A549 (cell line): ENCODE data around the gene SYCP2. TPM values are rescaled to one million over a fixed set of nuclear protein-coding genes. Genes with fewer than 3 reads are reported as not detected.

Experiments used
- ATAC-seq, 2 experiments: fragments of 200-7000 bp in 1 of 2; fragments of >200 bp in 1 of 2; cut with Nextera tagmentation in 1 of 2; cut with Tn5 transposase in 1 of 2; 3 replicates each; pipeline versions ENCODE4 v1.8.0 to v1.9.1; 2018 to 2020; ENCODE audit warnings: mild to moderate bottlenecking in 1 of 2, moderate library complexity in 1 of 2
- CTCF ChIA-PET: fragments of 300-600 bp; sonication (Branson Sonifier 250); formaldehyde crosslinking; extraction: SDS; loops from one replicate; lab custom pipeline; 2021; ENCODE audit warnings: antibody characterized with exemption, inconsistent platforms; lab: Yijun Ruan, JAX
- POLR2A ChIA-PET: fragments of 350-600 bp; formaldehyde crosslinking; extraction: SDS; loops from one replicate; lab custom pipeline; 2021; ENCODE audit warnings: antibody characterized with exemption, inconsistent platforms; lab: Yijun Ruan, JAX
- DNase-seq, 2 experiments: peaks; one replicate each; pipeline versions ENCODE4 v3.0.0 to v3.0.0-alpha.2; 2011 to 2016; ENCODE audit warnings: low read depth in 1 of 2, low spot score in 1 of 2
- FAIRE-seq: peaks from 2 replicates; lab custom pipeline; 2011; peaks lifted over from hg19 to GRCh38; lab: Jason Lieb, UNC
- H3K27ac ChIP-seq, 2 experiments: fragments of >200 bp; sonication (Bioruptor Twin); formaldehyde crosslinking; 3 replicates each; pipeline ENCODE4 v1.5.1; 2016 to 2017
- H3K4me1 ChIP-seq: fragments of >200 bp; sonication (Bioruptor Twin); formaldehyde crosslinking; 3 replicates; pipeline ENCODE4 v1.6.1; 2016
- H3K4me2 ChIP-seq: fragments of >200 bp; sonication (Bioruptor Twin); formaldehyde crosslinking; 3 replicates; pipeline ENCODE4 v1.6.1; 2016
- H3K4me3 ChIP-seq: fragments of >200 bp; sonication (Bioruptor Twin); formaldehyde crosslinking; 3 replicates; pipeline ENCODE4 v1.5.1; 2016
- H3K9me3 ChIP-seq: fragments of >200 bp; sonication (Bioruptor Twin); formaldehyde crosslinking; 3 replicates; pipeline ENCODE4 v1.6.1; 2016
- ATOH8 ChIP-seq: fragments of 250-450 bp; sonication (Bioruptor Pico); IDR thresholded peaks from 2 replicates; pipeline ENCODE4 v1.5.0; 2020; ENCODE audit warnings: low read depth, mild to moderate bottlenecking, moderate library complexity
- BCL3 ChIP-seq: fragments of >200 bp; sonication (Bioruptor Twin); formaldehyde crosslinking; IDR thresholded peaks from 3 replicates; pipeline ENCODE4 v1.6.1; 2016
- CBX8 ChIP-seq: fragments of 200-600 bp; sonication (generic); IDR thresholded peaks from 2 replicates; pipeline ENCODE4 v1.6.1; 2016
- CHD2 ChIP-seq: fragments of 150-350 bp; IDR thresholded peaks from 2 replicates; pipeline ENCODE4 v1.6.1; 2014; ENCODE audit warnings: low read length; ENCODE audit not compliant: partially characterized antibody
- CHD4 ChIP-seq: fragments of 200-600 bp; sonication (generic); IDR thresholded peaks from 2 replicates; pipeline ENCODE4 v1.6.1; 2016; ENCODE audit warnings: antibody characterized with exemption, mild to moderate bottlenecking, borderline replicate concordance
- ELK1 ChIP-seq: fragments of 150-350 bp; IDR thresholded peaks from 2 replicates; pipeline ENCODE4 v1.6.1; 2014; ENCODE audit warnings: low read depth, mild to moderate bottlenecking, low read length
- FOXS1 ChIP-seq: fragments of 250-450 bp; sonication (Bioruptor Pico); IDR thresholded peaks from 2 replicates; pipeline ENCODE4 v1.5.0; 2020; ENCODE audit warnings: mild to moderate bottlenecking, moderate library complexity
- HDAC2 ChIP-seq: fragments of 200-600 bp; sonication (generic); IDR thresholded peaks from 2 replicates; pipeline ENCODE4 v1.6.1; 2016
- HEYL ChIP-seq: fragments of 250-450 bp; sonication (Bioruptor Pico); IDR thresholded peaks from 2 replicates; pipeline ENCODE4 v1.8.0; 2021; ENCODE audit warnings: mild to moderate bottlenecking, moderate library complexity
- HOXA7 ChIP-seq: fragments of 250-450 bp; sonication (Bioruptor Pico); IDR thresholded peaks from 2 replicates; pipeline ENCODE4 v1.5.0; 2020; ENCODE audit warnings: mild to moderate bottlenecking, moderate library complexity
- JUN ChIP-seq, 2 experiments: fragments of >200 bp; sonication (Bioruptor Twin); formaldehyde crosslinking; IDR thresholded peaks; 2 replicates in 1 of 2; 3 replicates in 1 of 2; pipeline ENCODE4 v1.6.1; 2016 to 2017
- MAZ ChIP-seq: fragments of 150-350 bp; IDR thresholded peaks from 2 replicates; pipeline ENCODE4 v1.6.1; 2014; ENCODE audit warnings: antibody characterized with exemption, low read depth, low read length, borderline replicate concordance
- MYC ChIP-seq: IDR thresholded peaks from 2 replicates; pipeline ENCODE4 v1.6.1; 2012; ENCODE audit warnings: mild to moderate bottlenecking, inconsistent platforms, low read length, improper control_type of control experiment, borderline replicate concordance
- NFE2L2 ChIP-seq: fragments of 150-350 bp; conservative IDR thresholded peaks from 2 replicates; pipeline ENCODE4 v1.6.1; 2014; ENCODE audit warnings: low read length
- PBX3 ChIP-seq: IDR thresholded peaks from 2 replicates; pipeline ENCODE4 v1.6.1; 2012
- PHF8 ChIP-seq: fragments of 200-600 bp; sonication (generic); IDR thresholded peaks from 2 replicates; pipeline ENCODE4 v1.6.1; 2016; ENCODE audit warnings: low read depth, mild to moderate bottlenecking, antibody characterized with exemption, moderate library complexity, borderline replicate concordance
- POLR2A ChIP-seq: IDR thresholded peaks from 2 replicates; pipeline ENCODE4 v1.6.1; 2012; ENCODE audit warnings: mild to moderate bottlenecking, low read length
- RAD21 ChIP-seq, 2 experiments: fragments of >200 bp in 1 of 2; sonication (Bioruptor Twin) in 1 of 2; formaldehyde crosslinking in 1 of 2; IDR thresholded peaks in 1 of 2; conservative IDR thresholded peaks in 1 of 2; 2 replicates in 1 of 2; 3 replicates in 1 of 2; pipeline ENCODE4 v1.6.1; 2012 to 2018; ENCODE audit warnings: inconsistent platforms in 1 of 2
- REST ChIP-seq: fragments of 200-600 bp; sonication (generic); IDR thresholded peaks from 2 replicates; pipeline ENCODE4 v1.6.1; 2016; ENCODE audit warnings: antibody characterized with exemption, mild to moderate bottlenecking, moderate library complexity
- RFX5 ChIP-seq: fragments of 450-650 bp; IDR thresholded peaks from 2 replicates; pipeline ENCODE4 v1.7.1; 2014; ENCODE audit warnings: antibody characterized with exemption, mild to moderate bottlenecking, moderate library complexity
- SMC3 ChIP-seq: fragments of >200 bp; sonication (Bioruptor Twin); formaldehyde crosslinking; IDR thresholded peaks from 3 replicates; pipeline ENCODE4 v1.6.1; 2018; ENCODE audit warnings: inconsistent platforms
- SREBF2 ChIP-seq: fragments of 450-650 bp; IDR thresholded peaks from 2 replicates; pipeline ENCODE4 v1.6.1; 2014; ENCODE audit warnings: mild to moderate bottlenecking, moderate library complexity
- ZC3H11A ChIP-seq: fragments of 450-650 bp; IDR thresholded peaks from 2 replicates; pipeline ENCODE4 v1.6.1; 2014; ENCODE audit warnings: antibody characterized with exemption, mild to moderate bottlenecking
- WGBS: methylation state at CpG from one replicate; pipeline ENCODE4 v1.1.6; 2017; ENCODE audit errors: missing lambda C conversion rate; 5-methylcytosine and 5-hydroxymethylcytosine counted together
- polyA plus RNA-seq, 4 experiments: library from polyadenylated mRNA; depleted of rRNA in 3 of 4; stranded (reverse); fragments of >200 nt; fragmentation: RNase III in 1 of 4; extraction: RNeasy Plus Mini Kit Qiagen cat#74134 plus additional on column Dnase treatment in 1 of 4; gene quantifications; 2 replicates in 3 of 4; 3 replicates in 1 of 4; pipeline ENCODE4 v1.2.3, GENCODE V29; 2011 to 2017
- TF ChIP-seq, protein P1 (sequence below): fragments of >200 bp; sonication (Bioruptor Twin); formaldehyde crosslinking; IDR thresholded peaks from 2 replicates; pipeline ENCODE4 v1.6.1; 2016

The SYCP2 gene
- polyA plus RNA-seq, 2 of the 4 experiments (the other 2 are of a cell fraction): 0.52 to 2.1 TPM

DNA sequence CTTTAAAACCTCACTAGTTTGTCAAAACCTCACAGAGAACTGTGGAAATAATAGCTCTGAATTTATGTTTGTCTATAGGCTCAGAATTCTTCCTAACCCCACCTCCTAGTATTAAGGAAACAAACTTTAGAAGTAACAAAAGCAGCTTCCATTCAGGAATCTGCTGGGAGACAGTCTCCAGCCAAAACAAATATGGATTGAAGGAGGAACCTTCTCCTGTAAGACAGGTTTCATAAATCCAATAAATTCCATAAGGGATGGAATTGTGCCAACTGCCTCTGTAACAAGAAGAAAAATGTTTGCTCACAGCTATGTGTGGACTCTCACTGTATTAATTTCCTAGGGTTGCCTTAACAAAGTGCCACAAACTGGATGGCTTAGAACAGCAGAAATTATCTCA is 7.5 kb downstream of the SYCP2 start:
- POLR2A ChIA-PET: no interaction called here
- ATAC-seq: no peak; a peak in 2 of 6 replicates
- H3K4me3 ChIP-seq: no peak overlapping the region

GRCh38 chr20:59925359-59925758 is 8.1 kb downstream of the SYCP2 start:
- no peak overlapping the region; the same call in 2 of the 3 replicates for H3K4me2 ChIP-seq
- TF ChIP-seq MYC (no peak), ELK1 (no peak), NFE2L2 (no peak), REST (no peak), CBX8 (no peak), RAD21 (conservative IDR thresholded peaks at IDR 0.05 in 1 of 2, IDR thresholded peaks at IDR 0.05 in 1 of 2) (no peak), POLR2A (no peak), PHF8 (no peak), FOXS1 (CRISPR knock-in tag) (no peak), RFX5 (no peak), HEYL (no peak), SREBF2 (no peak), MAZ (no peak), SMC3 (no peak)
- H3K9me3 ChIP-seq: no peaks in the 10 kb centered on the region
- H3K4me3 ChIP-seq: no peak overlapping the region
- H3K27ac ChIP-seq: no peak overlapping the region
- ATAC-seq (no peak), FAIRE-seq (no peak), DNase-seq (no peak)
- peaks cover 10% of the 10 kb centered on the region; the same call in 1 of the 3 replicates for H3K4me1 ChIP-seq
- ChIA-PET POLR2A (no interaction called here), CTCF (interaction anchor here (1.2 to 2.2 kb wide), 2 partner anchors 9 to 15 kb away, joined by 4 to 6 read pairs; partner anchors contain the start of genes FAM217B, PPP1R3D and SYCP2)
- WGBS: 44% methylated on average over 1 of the region's 1 CpG

More for the DNA sequence above, 7.5 kb downstream of the SYCP2 start:
- CTCF ChIA-PET: interaction anchor here (1.2 to 2.2 kb wide), 2 partner anchors 8 to 14 kb away, joined by 4 to 6 read pairs; partner anchors contain the start of genes FAM217B, PPP1R3D and SYCP2
- peaks cover 5% of the 10 kb centered on the region; the same call in 1 of the 3 replicates for H3K4me1 ChIP-seq
- DNase-seq: peak in 1 of 2 experiments; percentile 45
- H3K27ac ChIP-seq: no peak overlapping the region
- peak overlapping the region; percentile 20; the same call in 1 of the 3 replicates for H3K4me2 ChIP-seq
- no peaks in the 10 kb centered on the region for H3K9me3 ChIP-seq
- no peak for FAIRE-seq
- TF ChIP-seq HOXA7 (CRISPR knock-in tag) (no peak), JUN (IDR thresholded peaks at IDR 0.05) (no peak), FOXS1 (CRISPR knock-in tag) (no peak), ELK1 (no peak), ATOH8 (CRISPR knock-in tag) (no peak), HDAC2 (no peak), ZC3H11A (no peak), BCL3 (no peak), CHD4 (no peak), NFE2L2 (no peak), CHD2 (no peak), PBX3 (no peak)
- TF ChIP-seq, protein P1, sequence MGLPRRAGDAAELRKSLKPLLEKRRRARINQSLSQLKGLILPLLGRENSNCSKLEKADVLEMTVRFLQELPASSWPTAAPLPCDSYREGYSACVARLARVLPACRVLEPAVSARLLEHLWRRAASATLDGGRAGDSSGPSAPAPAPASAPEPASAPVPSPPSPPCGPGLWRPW: no peak
